Body of pancreas (tissue), 4 donors: Measurements from ENCODE around the gene TMEM181.

ENCODE experiments used
- CTCF ChIP-seq, 7 experiments: fragments of 450-650 bp in 4 of 7; fragments of 200-600 bp in 3 of 7; sonication (generic) in 3 of 7; IDR thresholded peaks; one replicate each; pipeline ENCODE4 v1.5.1; 2016 to 2019; ENCODE audit warnings: antibody characterized with exemption in 7 of 7
- POLR2A ChIP-seq, 3 donors: fragments of 450-650 bp; IDR thresholded peaks; one replicate each; pipeline ENCODE4 v1.6.1; 2016; ENCODE audit warnings: antibody characterized with exemption in 3 of 3, mild to moderate bottlenecking in 2 of 3

GRCh38 chr6:158625881-158626305 lies 66.0 kb downstream of the TMEM181 start:
- no peak for TF ChIP-seq CTCF (IDR thresholded peaks at IDR 0.05)
- no peak for TF ChIP-seq POLR2A (IDR thresholded peaks at IDR 0.05)
